ENCODE results near the gene SCAMP1. TPM values are rescaled to one million over a fixed set of nuclear protein-coding genes. Genes with fewer than 3 reads are reported as not detected.
A peak's percentile ranks its signal among the peaks of the same experiment; 100 is the strongest.
"Not testable (repeated sequence)": the region's sequence is repeated elsewhere in the genome, so short reads cannot be mapped to it uniquely, and the experiment has no call there.

Gene SCAMP1
- 27.9 and 36.2 TPM in 2 replicates for total RNA-seq (2014; rRNA removed; shearing (Covaris generic))

- DNase-seq (ENCODE audit: low spot score): peak; percentile 83
These were observed at the start of gene SCAMP1 for GRCh38 chr5:78359831-78360673. Gene SCAMP1 (plus strand): TSS chr5:78360617. CDS start chr5:78360672, 55 bp downstream.

- DNase-seq (ENCODE audit: low spot score): no peak
These were observed 42.9 kb upstream of the SCAMP1 start for GRCh38 chr5:78317515-78317914.

- DNase-seq (ENCODE audit: low spot score): no peak
These were observed 42.1 kb upstream of the SCAMP1 start for GRCh38 chr5:78318337-78318736.

- peak; percentile 30 for DNase-seq (ENCODE audit: low spot score)
These were observed 40.0 kb upstream of the SCAMP1 start for GRCh38 chr5:78320401-78320800.

- no peak for DNase-seq (ENCODE audit: low spot score)
These were observed 37.2 kb upstream of the SCAMP1 start for GRCh38 chr5:78323241-78323640.

GRCh38 chr5:78326930-78327329 is 33.5 kb upstream of the SCAMP1 start:
- no peak for DNase-seq (ENCODE audit: low spot score)

GRCh38 chr5:78327761-78328510 is 32.5 kb upstream of the SCAMP1 start:
- DNase-seq (ENCODE audit: low spot score): no peak

GRCh38 chr5:78328585-78329173 is 31.7 kb upstream of the SCAMP1 start:
- DNase-seq (ENCODE audit: low spot score): peak; percentile 10

- no peak for DNase-seq (ENCODE audit: low spot score)
These were observed 28.8 kb upstream of the SCAMP1 start for GRCh38 chr5:78331523-78332080.

- DNase-seq (ENCODE audit: low spot score): no peak
These were observed 25.6 kb upstream of the SCAMP1 start for GRCh38 chr5:78334811-78335210.

GRCh38 chr5:78335976-78336375 is 24.4 kb upstream of the SCAMP1 start:
- DNase-seq (ENCODE audit: low spot score): no peak

- no peak for DNase-seq (ENCODE audit: low spot score)
These were observed 23.7 kb upstream of the SCAMP1 start for GRCh38 chr5:78336698-78337097.

- DNase-seq (ENCODE audit: low spot score): no peak
These were observed 20.6 kb upstream of the SCAMP1 start for GRCh38 chr5:78339617-78340436.

- DNase-seq (ENCODE audit: low spot score): no peak
These were observed 19.0 kb upstream of the SCAMP1 start for GRCh38 chr5:78341440-78341839.

- DNase-seq (ENCODE audit: low spot score): no peak
These were observed 14.9 kb upstream of the SCAMP1 start for GRCh38 chr5:78345485-78345884.

- no peak for DNase-seq (ENCODE audit: low spot score)
These were observed 6.9 kb upstream of the SCAMP1 start for GRCh38 chr5:78353520-78353919.

- DNase-seq (ENCODE audit: low spot score): no peak
These were observed 6.2 kb upstream of the SCAMP1 start for GRCh38 chr5:78354066-78354670.

- no peak for DNase-seq (ENCODE audit: low spot score)
These were observed 4.9 kb upstream of the SCAMP1 start for GRCh38 chr5:78355561-78355960.

- not testable (repeated sequence) for DNase-seq (ENCODE audit: low spot score)
These were observed 974 bp upstream of the SCAMP1 start for GRCh38 chr5:78359455-78359830.

GRCh38 chr5:78360674-78360923 is 182 bp downstream of the SCAMP1 start:
- DNase-seq (ENCODE audit: low spot score): no peak

GRCh38 chr5:78360924-78361630 is 660 bp downstream of the SCAMP1 start:
- peak; percentile 59 for DNase-seq (ENCODE audit: low spot score)

Measured in H4 (cell line).